ENCODE results near the gene PIK3C2B. TPM values are rescaled to one million over a fixed set of nuclear protein-coding genes. Genes with fewer than 3 reads are reported as not detected.

PIK3C2B gene
- total RNA-seq, 4 donors from 2014 or later, result 7.4 to 81.5 (median 38.3) TPM

GRCh38 chr1:204505674-204506200 is 11.1 kb upstream of the PIK3C2B start:
- TF ChIP-seq CTCF (IDR thresholded peaks at IDR 0.05), result no peak
- TF ChIP-seq POLR2A (IDR thresholded peaks at IDR 0.05), result no peak
- intact Hi-C loops (cut with DNase I; ENCODE audit: low total_unique reads), result no loop called here

GRCh38 chr1:204503913-204504519 is 9.4 kb upstream of the PIK3C2B start:
- Histone ChIP-seq H3K4me3 (no peak overlapping the region), H3K27me3 (no peaks in the 10 kb centered on the region), H3K4me1 (no peaks in the 10 kb centered on the region), H3K9me3 (no peaks in the 10 kb centered on the region), H3K27ac (no peak overlapping the region), H3K36me3 (no peaks in the 10 kb centered on the region)
- intact Hi-C loops (cut with DNase I; ENCODE audit: low total_unique reads), result loop anchor here (5.0 kb wide), 2 partner anchors 57 to 72 kb away; no protein-coding TSS in a partner anchor
- DNase-seq, result no peak
- TF ChIP-seq CTCF (IDR thresholded peaks at IDR 0.05) (no peak), POLR2A (IDR thresholded peaks at IDR 0.05) (no peak)

More at GRCh38 chr1:204505674-204506200, 11.1 kb upstream of the PIK3C2B start:
- Histone ChIP-seq H3K4me1 (no peaks in the 10 kb centered on the region), H3K4me3 (peak overlapping the region; percentile 51 to 62), H3K27me3 (no peaks in the 10 kb centered on the region), H3K9me3 (no peaks in the 10 kb centered on the region), H3K36me3 (no peaks in the 10 kb centered on the region), H3K27ac (peak overlapping the region; percentile 90 to 96)
- no peak for DNase-seq

- intact Hi-C loops (cut with DNase I; ENCODE audit: low total_unique reads), result loop anchor here (5.0 kb wide), 2 partner anchors 56 to 71 kb away; no protein-coding TSS in a partner anchor
- no peak overlapping the region for H3K27ac ChIP-seq
- H3K36me3 ChIP-seq, result no peaks in the 10 kb centered on the region
- no peak overlapping the region for H3K4me3 ChIP-seq
- TF ChIP-seq CTCF (IDR thresholded peaks at IDR 0.05), result peak; percentile 68 to 90 (median 82)
- no peak for TF ChIP-seq POLR2A (IDR thresholded peaks at IDR 0.05)
- no peaks in the 10 kb centered on the region for H3K27me3 ChIP-seq
- H3K9me3 ChIP-seq, result no peaks in the 10 kb centered on the region
- DNase-seq, result no peak
- H3K4me1 ChIP-seq, result no peaks in the 10 kb centered on the region
Observed at GRCh38 chr1:204503122-204503912, 8.7 kb upstream of the PIK3C2B start.

- intact Hi-C loops (cut with DNase I; ENCODE audit: low total_unique reads), result loop anchor here (5.0 kb wide), 2 partner anchors 55 to 70 kb away; no protein-coding TSS in a partner anchor
- Histone ChIP-seq H3K27ac (no peak overlapping the region), H3K9me3 (no peaks in the 10 kb centered on the region)
Observed at GRCh38 chr1:204502241-204502640, 7.6 kb upstream of the PIK3C2B start.

More at GRCh38 chr1:204502241-204502640, 7.6 kb upstream of the PIK3C2B start:
- no peaks in the 10 kb centered on the region for H3K4me1 ChIP-seq
- TF ChIP-seq POLR2A (IDR thresholded peaks at IDR 0.05) (no peak), CTCF (IDR thresholded peaks at IDR 0.05) (no peak)
- DNase-seq, result no peak
- no peak overlapping the region for H3K4me3 ChIP-seq
- no peaks in the 10 kb centered on the region for H3K36me3 ChIP-seq
- H3K27me3 ChIP-seq, result no peaks in the 10 kb centered on the region
